OCI-LY7 (cell line): ENCODE results near the gene GSG1L.

Source experiments
- EZH2phosphoT487 ChIP-seq: fragments of 200-600 bp; sonication (generic); IDR thresholded peaks from 2 replicates; pipeline ENCODE4 v1.6.1; 2018; ENCODE audit warnings: low read depth, borderline replicate concordance, mild to moderate bottlenecking, mixed run types, antibody characterized with exemption, low read length, moderate library complexity, mixed read lengths
- TF ChIP-seq, protein P1 (sequence below): fragments of 200-600 bp; sonication (generic); conservative IDR thresholded peaks from 2 replicates; pipeline ENCODE4 v1.5.1; 2014; ENCODE audit warnings: mild to moderate bottlenecking, antibody characterized with exemption, low read length, moderate library complexity, mixed read lengths

DNA sequence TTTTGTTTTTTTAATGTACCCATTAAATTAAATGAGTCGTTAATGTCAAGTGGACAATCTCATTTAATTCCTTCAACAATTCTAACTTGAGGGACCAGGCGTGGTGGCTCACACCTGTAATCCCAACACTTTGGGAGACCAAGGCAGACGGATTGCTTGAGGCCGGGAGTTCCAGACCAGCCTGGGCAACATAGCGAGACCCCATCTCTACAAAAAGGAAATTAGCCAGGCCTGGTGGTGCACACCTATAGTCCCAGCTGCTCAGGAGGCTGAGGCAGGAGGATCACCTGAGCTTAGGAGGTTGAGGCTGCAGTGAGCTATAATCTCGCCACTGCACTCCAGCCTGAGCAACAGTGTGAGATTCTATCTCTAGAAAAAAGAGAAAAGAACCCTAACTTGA lies 20.7 kb upstream of the GSG1L start:
- TF ChIP-seq, protein P1, sequence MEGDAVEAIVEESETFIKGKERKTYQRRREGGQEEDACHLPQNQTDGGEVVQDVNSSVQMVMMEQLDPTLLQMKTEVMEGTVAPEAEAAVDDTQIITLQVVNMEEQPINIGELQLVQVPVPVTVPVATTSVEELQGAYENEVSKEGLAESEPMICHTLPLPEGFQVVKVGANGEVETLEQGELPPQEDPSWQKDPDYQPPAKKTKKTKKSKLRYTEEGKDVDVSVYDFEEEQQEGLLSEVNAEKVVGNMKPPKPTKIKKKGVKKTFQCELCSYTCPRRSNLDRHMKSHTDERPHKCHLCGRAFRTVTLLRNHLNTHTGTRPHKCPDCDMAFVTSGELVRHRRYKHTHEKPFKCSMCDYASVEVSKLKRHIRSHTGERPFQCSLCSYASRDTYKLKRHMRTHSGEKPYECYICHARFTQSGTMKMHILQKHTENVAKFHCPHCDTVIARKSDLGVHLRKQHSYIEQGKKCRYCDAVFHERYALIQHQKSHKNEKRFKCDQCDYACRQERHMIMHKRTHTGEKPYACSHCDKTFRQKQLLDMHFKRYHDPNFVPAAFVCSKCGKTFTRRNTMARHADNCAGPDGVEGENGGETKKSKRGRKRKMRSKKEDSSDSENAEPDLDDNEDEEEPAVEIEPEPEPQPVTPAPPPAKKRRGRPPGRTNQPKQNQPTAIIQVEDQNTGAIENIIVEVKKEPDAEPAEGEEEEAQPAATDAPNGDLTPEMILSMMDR, result no peak
- no peak for TF ChIP-seq EZH2phosphoT487
